Common myeloid progenitor, CD34-positive (primary cell): ENCODE measurements around the gene CAMTA2.

ENCODE experiments used
- CTCF ChIA-PET: fragments of 350-600 bp; sonication (Branson Sonifier 250); formaldehyde crosslinking; loops from one replicate; lab custom pipeline; 2021; ENCODE audit warnings: antibody characterized with exemption; lab: Charles Lee
- POLR2A ChIA-PET: fragments of 350-600 bp; sonication (Branson Sonifier 250); formaldehyde crosslinking; loops from one replicate; lab custom pipeline; 2021; ENCODE audit warnings: antibody characterized with exemption; lab: Charles Lee
- DNase-seq, 3 donors: peaks; one replicate each; pipeline versions ENCODE4 v3.0.0 to v3.0.0-alpha.2; 2013
- H3K27ac ChIP-seq, 2 experiments: 1 replicate in 1 of 2; 2 replicates in 1 of 2; pipeline ENCODE4 v1.7.0; 2013; ENCODE audit warnings: inconsistent platforms in 2 of 2, low read length in 2 of 2, mild to moderate bottlenecking in 2 of 2, low read depth in 1 of 2, moderate library complexity in 1 of 2; ENCODE audit not compliant: severe bottlenecking in 2 of 2, insufficient read depth in 1 of 2, poor library complexity in 1 of 2
- H3K27me3 ChIP-seq, 5 experiments: replicated peaks in 2 of 5; 1 replicate in 3 of 5; 2 replicates in 2 of 5; pipeline versions ENCODE4 v1.6.1 to v1.7.0; 2013; ENCODE audit warnings: low read length in 4 of 5, mild to moderate bottlenecking in 2 of 5, moderate library complexity in 2 of 5, inconsistent platforms in 1 of 5; ENCODE audit not compliant: insufficient read depth in 5 of 5, control insufficient read depth in 4 of 5
- H3K36me3 ChIP-seq, 4 experiments: 1 replicate in 2 of 4; 2 replicates in 2 of 4; pipeline versions ENCODE4 v1.6.1 to v1.7.0; 2013; ENCODE audit warnings: low read length in 3 of 4, control low read depth in 1 of 4, mild to moderate bottlenecking in 1 of 4; ENCODE audit not compliant: control insufficient read depth in 4 of 4, insufficient read depth in 4 of 4
- H3K4me1 ChIP-seq, 4 experiments: 1 replicate in 3 of 4; 2 replicates in 1 of 4; pipeline versions ENCODE4 v1.6.1 to v1.7.1; 2013; ENCODE audit warnings: low read length in 3 of 4, mild to moderate bottlenecking in 3 of 4, control low read depth in 1 of 4, inconsistent platforms in 1 of 4, moderate library complexity in 1 of 4; ENCODE audit not compliant: control insufficient read depth in 4 of 4, insufficient read depth in 4 of 4; ENCODE audit errors: control extremely low read depth in 1 of 4
- H3K4me3 ChIP-seq, 7 experiments: 1 replicate in 4 of 7; 2 replicates in 3 of 7; pipeline versions ENCODE4 v1.5.1 to v1.7.0; 2013; ENCODE audit warnings: mild to moderate bottlenecking in 7 of 7, low read length in 6 of 7, moderate library complexity in 6 of 7, inconsistent platforms in 2 of 7, low read depth in 2 of 7, control low read depth in 1 of 7; ENCODE audit not compliant: insufficient read depth in 4 of 7, control insufficient read depth in 1 of 7; ENCODE audit errors: extremely low read depth in 1 of 7
- H3K9me3 ChIP-seq, 5 experiments: 1 replicate in 4 of 5; 2 replicates in 1 of 5; pipeline versions ENCODE4 v1.6.1 to v1.7.1; 2013; ENCODE audit warnings: low read length in 4 of 5, mild to moderate bottlenecking in 2 of 5, inconsistent platforms in 1 of 5, low read depth in 1 of 5, moderate library complexity in 1 of 5; ENCODE audit not compliant: control insufficient read depth in 4 of 5, insufficient read depth in 2 of 5; ENCODE audit errors: control extremely low read depth in 1 of 5
- WGBS: methylation state at CpG from one replicate; pipeline ENCODE4 v1.1.5; 2013; ENCODE audit not compliant: insufficient coverage; 5-methylcytosine and 5-hydroxymethylcytosine counted together

Gene CAMTA2

DNA sequence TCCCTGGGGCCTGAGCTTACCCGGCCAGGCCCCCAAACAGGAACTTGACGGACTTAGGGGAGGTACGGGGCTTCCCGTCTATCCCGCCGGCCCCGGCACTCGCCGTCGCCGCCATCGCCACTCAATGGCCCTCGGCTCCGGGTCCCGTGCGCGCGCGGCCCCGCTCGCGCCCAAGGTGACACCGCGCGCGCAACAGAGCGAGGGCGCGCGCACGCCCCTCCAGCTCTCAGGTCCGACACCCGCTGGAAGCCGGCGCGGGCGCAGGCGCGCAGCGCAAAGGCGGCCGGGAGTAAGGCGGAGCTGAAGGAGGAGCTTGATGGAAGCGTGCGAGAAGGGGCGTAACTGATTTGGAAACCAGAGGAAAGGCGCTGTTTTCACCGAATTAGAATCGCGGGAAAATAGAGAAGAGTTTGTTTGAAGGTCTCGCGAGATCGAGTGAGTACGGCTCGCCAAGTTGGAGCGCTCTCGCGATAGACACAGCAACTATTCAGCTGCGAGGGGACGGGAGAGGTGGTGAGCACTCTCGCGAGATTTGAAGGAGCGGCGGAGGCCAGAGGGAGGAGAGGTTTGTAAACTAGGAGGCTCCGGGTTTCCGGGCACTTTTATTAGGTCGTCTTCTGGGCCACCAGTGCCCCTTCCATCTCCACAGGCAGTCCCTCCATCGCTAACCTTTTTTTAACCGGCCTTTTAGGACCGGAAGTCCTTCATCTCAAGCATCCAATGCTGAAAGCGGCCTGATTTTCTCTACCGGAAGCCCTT, 47.5 kb downstream of the CAMTA2 start, which contains the start of the genes RNF167 and SLC25A11:
RNF167 (plus strand) TSS at position 473 of the 759 bp plus-strand sequence. CDS start 642 bp downstream, outside the sequence.
SLC25A11 (minus strand) TSS at position 251 of the 759 bp plus-strand sequence; CDS start at position 115, 136 bp downstream.
- peak; percentile 100 for DNase-seq
- Histone ChIP-seq H3K4me3 (peak within 1 kb of the TSS; percentile 75 to 97 (median 94)), H3K36me3 (peaks cover 0 to 53% (median 29%) of the 10 kb centered on the region in 4 experiments), H3K4me1 (peaks cover 17 to 89% (median 62%) of the 10 kb centered on the region in 4 experiments), H3K27ac (peak within 1 kb of the TSS; percentile 87 to 96), H3K27me3 (no peaks in the 10 kb centered on the region), H3K9me3 (no peaks in the 10 kb centered on the region)
- ChIA-PET POLR2A (interaction anchor here (0.6 to 2.2 kb wide), 7 partner anchors 9 to 57 kb away, joined by 3 to 17 read pairs (median 6); partner anchors contain the start of genes C17orf107, INCA1, KIF1C and PFN1), CTCF (interaction anchor here (0.8 to 2.5 kb wide), 9 partner anchors 9 to 150 kb away, joined by 3 to 16 read pairs (median 4); partner anchors contain the start of gene PFN1)
- WGBS, result 0% methylated on average over 68 of the region's 72 CpGs

DNA sequence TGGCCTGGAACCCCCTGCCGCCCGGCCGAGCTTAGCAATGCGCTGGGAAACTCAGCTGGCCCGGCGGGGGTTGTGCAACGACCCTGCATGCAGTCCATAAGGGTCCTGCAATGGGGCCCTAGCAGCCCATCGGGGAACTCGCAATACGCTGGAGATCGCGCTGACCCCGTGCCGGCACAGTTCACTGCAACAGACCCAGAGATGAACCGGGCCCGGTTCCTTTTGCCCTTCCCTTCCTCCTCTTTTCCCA, 48.0 kb downstream of the CAMTA2 start:
- H3K4me1 ChIP-seq, result peaks cover 14 to 89% (median 61%) of the 10 kb centered on the region in 4 experiments
- peak in 1 of 3 donors; percentile 34 for DNase-seq
- 0% methylated on average over 16 of the region's 16 CpGs for WGBS

DNA sequence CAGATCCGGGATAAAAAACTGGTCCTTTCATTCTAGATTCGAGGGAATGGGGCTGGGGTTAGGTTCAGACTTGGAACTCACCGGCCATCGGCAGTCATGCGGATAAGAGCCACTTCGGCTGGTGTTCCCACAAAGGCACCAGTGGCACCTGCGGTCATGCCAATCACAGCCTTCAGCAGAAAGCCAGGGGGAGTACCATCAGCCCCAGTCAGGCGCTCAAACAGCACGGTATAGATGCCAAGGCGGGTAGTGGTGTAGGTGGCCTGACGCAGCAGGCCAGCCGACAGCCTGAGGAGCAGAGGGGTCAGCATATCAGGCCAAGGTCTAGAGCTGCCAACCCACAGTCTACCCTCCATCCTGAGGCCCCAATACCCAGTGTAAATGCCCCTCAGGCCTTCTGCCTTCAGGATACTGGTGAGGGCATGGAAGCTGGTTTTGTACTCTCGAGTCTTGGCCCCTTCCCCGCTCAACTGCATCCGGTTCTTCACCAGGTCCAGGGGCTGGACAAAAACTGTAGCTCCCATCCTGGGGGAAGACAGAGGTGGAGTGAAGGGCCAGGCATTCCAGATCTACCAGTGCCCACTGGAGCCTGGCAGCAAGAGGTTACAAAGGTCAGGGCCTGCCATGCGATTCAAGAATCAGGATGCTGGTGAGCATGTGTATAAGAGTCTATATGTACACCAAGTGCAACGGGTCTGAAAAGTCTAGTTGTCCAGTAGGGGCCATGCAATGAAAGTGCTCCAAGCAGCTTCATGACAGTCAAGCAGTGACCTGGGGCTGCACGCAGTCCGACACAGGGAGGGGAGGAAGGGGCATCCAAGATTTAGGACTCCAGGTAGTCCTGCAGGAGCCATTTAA, 48.6 kb downstream of the CAMTA2 start:
- Histone ChIP-seq H3K9me3 (no peaks in the 10 kb centered on the region), H3K36me3 (peaks cover 0 to 44% (median 23%) of the 10 kb centered on the region in 4 experiments), H3K27ac (peak overlapping the region; percentile 87 to 96), H3K4me1 (peaks cover 12 to 89% (median 61%) of the 10 kb centered on the region in 4 experiments), H3K4me3 (peak overlapping the region; percentile 72 to 97 (median 94)), H3K27me3 (no peaks in the 10 kb centered on the region)
- 78% methylated on average over 19 of the region's 19 CpGs for WGBS
- DNase-seq, result no peak
- ChIA-PET POLR2A (interaction anchor here (1.5 to 2.2 kb wide), 3 partner anchors 10 to 58 kb away, joined by 6 to 17 read pairs (median 8); partner anchors contain the start of genes INCA1, KIF1C and PFN1), CTCF (interaction anchor here (1.0 to 2.5 kb wide), 9 partner anchors 10 to 149 kb away, joined by 3 to 16 read pairs (median 4); partner anchors contain the start of genes CHRNE, PFN1 and SPAG7)

More for the DNA sequence above, 48.0 kb downstream of the CAMTA2 start:
- Histone ChIP-seq H3K27me3 (no peaks in the 10 kb centered on the region), H3K9me3 (no peaks in the 10 kb centered on the region), H3K4me3 (peak overlapping the region; percentile 72 to 97 (median 94)), H3K27ac (peak overlapping the region; percentile 87 to 96), H3K36me3 (peaks cover 0 to 48% (median 25%) of the 10 kb centered on the region in 4 experiments)
- CTCF ChIA-PET, result interaction anchor here (0.8 to 2.5 kb wide), 9 partner anchors 9 to 150 kb away, joined by 3 to 16 read pairs (median 4); partner anchors contain the start of genes CHRNE and PFN1
- POLR2A ChIA-PET, result interaction anchor here (0.6 to 2.2 kb wide), 7 partner anchors 10 to 58 kb away, joined by 3 to 17 read pairs (median 6); partner anchors contain the start of genes C17orf107, INCA1, KIF1C and PFN1

DNA sequence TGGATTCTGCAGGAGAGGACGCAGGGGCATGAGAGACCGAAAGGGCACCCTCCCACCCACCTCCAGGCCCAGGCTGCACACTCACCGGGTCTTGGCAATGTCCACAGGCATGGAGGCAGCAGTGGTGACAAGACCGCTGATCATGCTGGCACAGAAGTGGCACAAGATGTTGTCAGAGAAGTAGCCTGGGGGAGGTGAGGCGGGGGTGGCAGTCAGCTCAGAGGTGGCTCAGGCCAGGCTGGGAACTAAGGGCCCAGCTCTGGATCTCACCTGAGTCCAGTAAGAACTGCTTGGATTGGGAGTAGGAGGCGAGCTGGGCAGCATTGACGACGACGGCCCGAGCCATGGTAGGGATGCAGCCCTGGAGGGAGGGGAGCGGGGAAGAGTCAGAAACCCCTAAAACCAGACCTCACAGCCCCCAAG, 49.4 kb downstream of the CAMTA2 start:
- no peak for DNase-seq
- WGBS, result 91% methylated on average over 6 of the region's 11 CpGs
- H3K9me3 ChIP-seq, result no peaks in the 10 kb centered on the region
- peaks cover 6 to 87% (median 60%) of the 10 kb centered on the region in 4 experiments for H3K4me1 ChIP-seq
- CTCF ChIA-PET, result interaction anchor here (1.1 to 2.4 kb wide), 3 partner anchors 19 to 29 kb away, joined by 6 to 8 read pairs (median 7); partner anchors contain the start of gene SPAG7
- POLR2A ChIA-PET, result no interaction called here
- peaks cover 0 to 40% (median 19%) of the 10 kb centered on the region in 4 experiments for H3K36me3 ChIP-seq
- H3K27me3 ChIP-seq, result no peaks in the 10 kb centered on the region
- H3K4me3 ChIP-seq, result peak overlapping the region in 1 of 7 experiments; percentile 97
- H3K27ac ChIP-seq, result peak overlapping the region in 1 of 2 experiments; percentile 96

DNA sequence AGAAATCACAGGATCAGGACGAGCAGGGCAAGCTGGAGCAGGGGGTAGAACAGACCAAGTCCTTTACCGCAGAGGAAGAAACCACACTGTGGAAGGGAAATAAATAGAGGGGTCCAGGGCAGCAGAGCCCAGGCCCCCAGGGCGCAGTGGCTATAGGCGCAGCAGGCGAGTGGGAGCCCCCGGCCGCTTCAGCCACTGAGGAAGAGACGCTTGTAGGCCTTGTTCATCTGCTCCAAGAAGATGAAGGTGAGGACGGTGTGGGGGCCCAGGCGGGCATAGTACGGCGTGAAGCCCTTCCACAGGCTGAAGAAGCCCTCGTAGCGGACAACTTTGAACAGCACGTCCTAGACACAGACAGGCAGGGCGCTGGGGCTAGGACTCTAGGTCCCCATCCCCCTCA, 49.9 kb downstream of the CAMTA2 start:
- ChIA-PET POLR2A (no interaction called here), CTCF (interaction anchor here (1.2 to 1.9 kb wide), 3 partner anchors 9 to 28 kb away, joined by 3 to 8 read pairs (median 8); no protein-coding TSS in a partner anchor)
- H3K9me3 ChIP-seq, result no peaks in the 10 kb centered on the region
- peaks cover 6 to 87% (median 60%) of the 10 kb centered on the region in 4 experiments for H3K4me1 ChIP-seq
- no peak overlapping the region for H3K27ac ChIP-seq
- no peak for DNase-seq
- WGBS, result 100% methylated on average over 15 of the region's 16 CpGs
- H3K36me3 ChIP-seq, result peaks cover 0 to 34% (median 14%) of the 10 kb centered on the region in 4 experiments
- no peak overlapping the region for H3K4me3 ChIP-seq
- H3K27me3 ChIP-seq, result no peaks in the 10 kb centered on the region

DNA sequence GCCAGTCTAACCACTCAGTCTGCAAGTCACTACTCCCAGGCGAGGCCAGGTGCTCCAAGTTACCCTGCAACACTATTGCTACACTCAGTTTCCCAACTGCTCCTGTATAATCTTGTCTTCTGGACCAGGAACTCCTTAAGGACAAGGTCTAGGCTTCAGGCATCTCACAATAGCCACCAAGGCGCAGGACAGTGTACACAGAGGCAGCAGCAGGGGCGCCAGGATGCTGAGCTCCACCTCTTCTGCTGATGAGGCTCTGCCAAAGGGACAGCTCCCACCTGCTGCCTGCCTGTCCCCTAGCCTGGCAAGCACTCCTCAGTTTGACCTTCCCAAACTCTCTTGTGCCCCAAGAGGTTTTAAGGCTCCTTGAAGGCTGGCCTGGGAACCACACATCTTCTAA, 51.0 kb downstream of the CAMTA2 start:
- WGBS, result 95% methylated on average over 3 of the region's 3 CpGs
- POLR2A ChIA-PET, result no interaction called here
- peaks cover 6 to 83% (median 57%) of the 10 kb centered on the region in 4 experiments for H3K4me1 ChIP-seq

More for the DNA sequence above, 51.0 kb downstream of the CAMTA2 start:
- Histone ChIP-seq H3K4me3 (no peak overlapping the region), H3K9me3 (no peaks in the 10 kb centered on the region), H3K36me3 (peaks cover 0 to 28% (median 11%) of the 10 kb centered on the region in 4 experiments), H3K27ac (no peak overlapping the region), H3K27me3 (no peaks in the 10 kb centered on the region)
- CTCF ChIA-PET, result interaction anchor here (1.1 to 1.9 kb wide), 4 partner anchors 10 to 27 kb away, joined by 3 to 8 read pairs (median 6); partner anchors contain the start of gene ENO3
- no peak for DNase-seq
